SK-N-MC (cell line): Measurements from ENCODE around the gene ARHGAP32.

Experiments
- EZH2 ChIP-seq: fragments of 200-600 bp; sonication (generic); IDR thresholded peaks from one replicate; pipeline ENCODE4 v1.6.1; 2017; ENCODE audit warnings: antibody characterized with exemption
- POLR2AphosphoS5 ChIP-seq: IDR thresholded peaks from 2 replicates; pipeline ENCODE4 v1.6.1; 2012; ENCODE audit warnings: mild to moderate bottlenecking, low read depth, low read length, borderline replicate concordance

DNA sequence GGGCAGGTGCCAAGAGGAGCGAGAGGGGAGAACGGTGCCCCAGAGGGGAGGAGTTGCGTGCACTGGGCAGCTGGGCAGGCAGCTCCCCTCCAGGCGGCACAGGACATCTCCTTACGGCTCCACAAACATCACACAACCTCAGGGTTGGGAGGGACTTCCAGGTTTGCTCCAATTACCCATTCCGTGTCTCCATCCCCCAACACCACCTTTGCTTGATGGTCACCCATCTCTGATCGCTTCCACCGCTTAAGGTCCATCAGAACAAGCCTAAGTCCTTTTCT is 235.0 kb downstream of the ARHGAP32 start:
- TF ChIP-seq POLR2AphosphoS5 (no peak), EZH2 (no peak)
